C1 segment of cervical spinal cord (tissue), 14 donors: ENCODE measurements around the gene MZT2A.
"Not testable (repeated sequence)": the region's sequence is repeated elsewhere in the genome, so short reads cannot be mapped to it uniquely, and the experiment has no call there.

Experiments
- DNase-seq, 14 donors: peaks; one replicate each; lab custom pipeline; 2025; lab: John Stamatoyannopoulos, UW

MZT2A gene

GRCh38 chr2:131492015-131492417 is at the start of gene MZT2A:
Gene MZT2A (minus strand): TSS chr2:131492397. CDS start chr2:131492376, 21 bp downstream.
- peak in 1 of 14 donors; percentile 18 for DNase-seq

DNA sequence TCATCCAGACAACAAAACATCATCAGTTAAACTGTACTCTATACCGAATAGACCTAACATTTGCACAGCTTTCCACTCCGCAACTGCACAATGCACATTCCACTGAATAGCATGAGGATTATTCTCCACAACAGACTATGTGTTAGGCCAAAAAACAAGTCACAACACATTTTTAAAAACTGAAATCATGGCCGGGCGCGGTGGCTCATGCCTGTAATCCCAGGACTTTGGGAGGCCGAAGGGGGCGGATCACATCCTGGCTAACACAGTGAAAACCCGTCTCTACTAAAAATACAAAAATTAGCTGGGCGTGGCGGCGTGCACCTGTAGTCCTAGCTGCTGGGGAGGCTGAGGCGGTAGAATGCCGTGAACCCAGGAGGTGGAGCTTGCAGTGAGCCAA is 46.7 kb upstream of the MZT2A start:
- not testable (repeated sequence) for DNase-seq

GRCh38 chr2:131536841-131537240 is 44.6 kb upstream of the MZT2A start:
- not testable (repeated sequence) for DNase-seq

- not testable (repeated sequence) for DNase-seq
Observed at GRCh38 chr2:131535951-131536826, 44.0 kb upstream of the MZT2A start.

- DNase-seq, result no peak
Observed at GRCh38 chr2:131535526-131535925, 43.3 kb upstream of the MZT2A start.

DNA sequence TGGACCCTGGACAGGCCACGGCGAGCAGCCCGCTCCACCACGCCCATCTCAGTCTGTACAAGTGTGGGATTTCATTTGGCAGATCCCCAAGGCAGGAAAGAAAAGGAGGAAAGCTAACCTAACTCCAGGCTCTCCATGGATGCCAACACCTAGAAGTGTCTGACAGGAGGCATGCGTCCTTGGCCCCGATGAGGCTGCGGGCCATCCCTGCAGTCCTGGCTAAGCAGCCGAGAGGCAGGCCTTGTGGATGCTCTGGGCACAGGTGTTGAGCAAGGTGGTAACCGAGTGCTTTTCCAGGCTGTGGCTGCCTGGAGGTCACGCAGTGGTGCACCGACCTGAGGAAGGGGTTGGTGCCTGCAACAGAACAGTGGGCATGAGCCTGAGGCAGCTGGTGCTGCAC is 42.8 kb upstream of the MZT2A start:
- DNase-seq, result not testable (repeated sequence)

GRCh38 chr2:131534317-131534672 is 42.1 kb upstream of the MZT2A start:
- not testable (repeated sequence) for DNase-seq

GRCh38 chr2:131533609-131534316 is 41.6 kb upstream of the MZT2A start:
- not testable (repeated sequence) for DNase-seq

DNA sequence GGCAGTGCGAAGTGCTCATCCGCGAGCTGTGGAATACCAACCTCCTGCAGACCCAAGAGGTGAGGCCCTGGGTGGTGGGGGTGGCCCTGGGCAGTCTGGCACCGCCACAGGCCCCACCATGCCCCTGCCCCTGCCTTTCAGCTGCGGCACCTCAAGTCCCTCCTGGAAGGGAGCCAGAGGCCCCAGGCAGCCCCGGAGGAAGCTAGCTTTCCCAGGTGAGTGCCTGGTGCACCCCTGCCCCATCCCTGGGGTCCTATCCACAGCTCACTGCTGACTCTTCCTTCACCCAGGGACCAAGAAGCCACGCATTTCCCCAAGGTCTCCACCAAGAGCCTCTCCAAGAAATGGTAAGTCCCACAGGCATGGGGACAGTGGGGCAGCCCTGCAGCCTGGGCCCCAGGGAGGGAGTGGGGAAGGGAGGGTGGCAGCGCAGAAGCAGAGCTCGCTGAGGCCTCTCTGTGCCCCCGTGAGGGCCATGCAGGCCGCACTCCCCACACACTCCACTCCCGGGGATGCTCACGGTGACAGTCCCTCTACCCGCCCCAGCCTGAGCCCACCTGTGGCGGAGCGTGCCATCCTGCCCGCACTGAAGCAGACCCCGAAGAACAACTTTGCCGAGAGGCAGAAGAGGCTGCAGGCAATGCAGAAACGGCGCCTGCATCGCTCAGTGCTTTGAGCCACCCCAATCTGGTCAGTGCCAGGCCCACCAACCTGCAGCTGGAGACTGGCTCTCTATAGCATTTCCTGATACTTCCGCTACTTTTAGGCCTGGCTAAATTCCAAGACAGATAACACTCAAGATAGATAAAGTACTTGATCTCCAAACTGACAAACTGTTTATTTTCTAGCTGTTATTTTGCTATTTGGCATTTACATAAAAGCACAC is 40.8 kb upstream of the MZT2A start:
- DNase-seq, result not testable (repeated sequence)

DNA sequence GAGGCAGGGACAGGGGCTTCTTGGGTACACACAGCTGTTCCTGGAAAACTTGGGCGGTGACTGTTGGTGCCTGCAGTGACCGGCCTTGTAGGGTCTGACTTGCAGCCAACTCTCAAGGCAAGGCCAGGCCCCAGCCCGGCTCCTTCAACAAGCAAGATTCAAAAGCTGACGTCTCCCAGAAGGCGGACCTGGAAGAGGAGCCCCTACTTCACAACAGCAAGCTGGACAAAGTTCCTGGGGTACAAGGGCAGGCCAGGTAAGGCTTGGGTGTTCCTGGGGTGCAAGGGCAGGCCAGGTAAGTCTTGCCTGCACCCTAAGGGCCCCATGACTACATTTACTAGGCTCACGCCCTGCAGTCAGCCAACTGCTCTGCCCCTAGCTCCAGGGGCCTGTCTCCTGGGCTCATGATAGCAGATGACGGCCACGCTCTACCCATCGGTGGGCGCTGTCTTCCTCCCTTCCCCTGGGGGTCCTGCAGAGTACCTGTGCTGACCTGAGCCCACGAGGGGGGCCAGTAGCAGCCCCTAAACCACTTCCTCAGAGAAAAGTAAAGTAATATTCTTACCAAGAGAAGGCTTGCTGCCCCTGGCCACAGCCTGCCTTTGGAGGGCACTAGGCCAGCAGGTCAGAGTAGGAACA is 39.5 kb upstream of the MZT2A start:
- DNase-seq, result not testable (repeated sequence)

DNA sequence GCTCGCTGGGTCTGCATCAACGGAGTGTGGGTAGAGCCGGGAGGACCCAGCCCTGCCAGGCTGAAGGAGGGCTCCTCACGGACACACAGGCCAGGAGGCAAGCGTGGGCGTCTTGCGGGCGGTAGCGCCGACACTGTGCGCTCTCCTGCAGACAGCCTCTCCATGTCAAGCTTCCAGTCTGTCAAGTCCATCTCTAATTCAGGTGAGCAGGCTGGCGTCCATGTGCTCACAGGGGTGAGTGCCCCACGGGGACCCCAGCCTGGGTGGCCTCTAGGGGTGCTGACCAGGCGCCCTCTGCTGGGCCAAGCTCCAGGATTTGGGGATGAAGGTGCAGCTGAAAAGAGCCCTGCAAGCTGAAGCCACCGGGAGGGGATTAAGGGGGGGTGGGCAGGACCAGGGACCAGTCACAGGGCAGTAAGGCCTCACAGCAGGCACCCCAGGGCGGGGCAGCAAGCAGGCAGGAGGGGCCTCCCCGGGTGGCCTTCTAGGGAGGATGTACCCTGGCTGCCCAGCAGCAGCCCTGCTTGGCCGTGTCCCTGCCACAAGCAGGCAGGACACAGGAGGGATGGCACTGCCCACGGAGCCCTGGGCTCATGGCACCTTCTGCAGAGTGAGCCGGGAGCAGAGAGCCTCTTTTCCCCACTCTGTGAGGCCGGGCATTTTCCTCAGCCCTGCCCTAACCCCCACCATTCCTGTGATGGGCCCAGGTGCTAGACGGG is 38.6 kb upstream of the MZT2A start:
- DNase-seq, result not testable (repeated sequence)

GRCh38 chr2:131529864-131530445 is 37.8 kb upstream of the MZT2A start:
- not testable (repeated sequence) for DNase-seq

DNA sequence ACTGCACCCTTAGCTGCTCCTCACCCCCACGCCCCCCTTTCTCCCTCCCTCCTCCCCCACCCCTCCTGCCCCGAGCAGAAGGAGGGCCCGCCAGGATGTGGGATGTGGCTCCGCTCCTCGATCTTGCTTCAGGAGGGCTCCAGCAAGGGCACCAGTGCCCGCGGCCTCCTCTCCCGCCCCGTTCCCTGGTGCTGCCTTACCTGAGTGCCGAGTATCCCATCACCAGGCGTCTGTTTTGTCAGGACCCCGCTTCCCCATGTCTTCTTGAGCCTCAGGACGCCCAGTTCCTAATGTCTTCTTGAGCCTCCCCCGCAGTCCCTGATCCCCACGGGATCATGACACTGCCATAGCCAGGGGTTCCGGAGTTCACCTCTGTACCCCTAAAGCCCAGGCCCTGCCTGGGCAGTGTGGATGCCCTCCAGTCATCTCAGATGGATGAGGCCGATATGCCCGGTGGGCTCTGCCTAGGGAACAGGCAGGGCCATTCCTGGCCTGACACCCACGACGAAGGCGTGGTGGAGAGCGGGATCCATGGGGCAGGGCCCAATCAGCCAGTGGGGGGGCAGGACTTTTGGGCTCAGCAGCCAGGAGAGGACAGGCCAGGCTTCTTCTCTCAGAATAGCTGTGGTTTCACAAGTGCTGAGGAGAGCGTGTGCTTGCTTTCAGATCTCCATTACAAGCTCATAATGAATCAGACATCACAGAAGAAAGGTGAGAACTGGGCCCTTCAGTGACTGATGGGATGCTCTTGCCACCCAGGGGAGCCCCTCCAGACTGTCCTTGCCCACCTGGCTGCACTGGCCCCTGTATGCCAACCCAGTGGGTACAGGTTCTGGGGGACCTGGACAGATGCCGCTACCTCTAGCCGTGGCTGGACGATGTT is 37.0 kb upstream of the MZT2A start:
- not testable (repeated sequence) for DNase-seq

DNA sequence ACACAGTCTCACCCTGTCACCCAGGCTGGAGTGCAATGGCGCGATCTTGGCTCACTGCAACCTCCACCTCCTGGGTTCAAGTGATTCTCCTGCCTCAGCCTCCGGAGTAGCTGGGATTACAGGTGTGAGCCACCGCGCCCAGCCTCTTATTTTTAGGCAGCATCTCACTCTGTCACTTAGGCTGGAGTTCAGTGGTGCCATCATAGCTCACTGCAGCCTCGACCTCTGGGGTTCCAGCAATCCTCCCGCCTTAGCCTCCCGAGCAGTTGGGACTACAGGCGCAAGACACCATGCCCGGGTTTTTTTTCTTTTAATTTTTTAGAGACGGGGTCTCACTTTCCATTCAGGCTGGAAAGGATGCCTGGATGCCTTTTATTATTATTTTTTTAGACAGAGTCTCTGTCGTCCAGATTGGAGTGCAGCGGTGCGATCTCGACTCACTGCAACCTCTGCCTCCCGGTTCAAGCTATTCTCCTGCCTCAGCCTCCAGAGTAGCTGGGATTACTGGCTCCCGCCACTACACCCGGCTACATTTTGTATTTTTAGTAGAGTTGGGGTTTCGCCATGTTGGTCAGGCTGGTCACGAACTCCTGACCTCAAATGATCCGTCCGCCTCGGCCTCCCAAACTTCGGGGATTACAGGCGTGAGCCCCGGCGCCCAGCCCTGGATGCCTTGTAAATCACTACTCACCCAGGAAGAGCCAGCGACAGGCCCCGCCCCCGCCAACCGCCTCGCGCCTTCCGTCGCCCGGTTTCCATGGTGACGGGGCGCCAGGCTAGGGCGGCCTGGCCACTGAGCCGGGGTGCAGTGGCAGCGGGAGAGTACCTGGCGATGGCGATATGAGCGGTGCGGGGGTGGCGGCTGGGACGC is 35.2 kb upstream of the MZT2A start, which contains the start of gene CCDC74A:
Gene CCDC74A, plus strand, starts transcription at position 758 of the 871 bp plus-strand sequence. Its CDS starts 83 bp downstream, at position 841.
- DNase-seq, result peak in 8 of 14 donors; percentile 10 to 44 (median 26)

GRCh38 chr2:131525256-131525655 is 33.1 kb upstream of the MZT2A start:
- not testable (repeated sequence) for DNase-seq

DNA sequence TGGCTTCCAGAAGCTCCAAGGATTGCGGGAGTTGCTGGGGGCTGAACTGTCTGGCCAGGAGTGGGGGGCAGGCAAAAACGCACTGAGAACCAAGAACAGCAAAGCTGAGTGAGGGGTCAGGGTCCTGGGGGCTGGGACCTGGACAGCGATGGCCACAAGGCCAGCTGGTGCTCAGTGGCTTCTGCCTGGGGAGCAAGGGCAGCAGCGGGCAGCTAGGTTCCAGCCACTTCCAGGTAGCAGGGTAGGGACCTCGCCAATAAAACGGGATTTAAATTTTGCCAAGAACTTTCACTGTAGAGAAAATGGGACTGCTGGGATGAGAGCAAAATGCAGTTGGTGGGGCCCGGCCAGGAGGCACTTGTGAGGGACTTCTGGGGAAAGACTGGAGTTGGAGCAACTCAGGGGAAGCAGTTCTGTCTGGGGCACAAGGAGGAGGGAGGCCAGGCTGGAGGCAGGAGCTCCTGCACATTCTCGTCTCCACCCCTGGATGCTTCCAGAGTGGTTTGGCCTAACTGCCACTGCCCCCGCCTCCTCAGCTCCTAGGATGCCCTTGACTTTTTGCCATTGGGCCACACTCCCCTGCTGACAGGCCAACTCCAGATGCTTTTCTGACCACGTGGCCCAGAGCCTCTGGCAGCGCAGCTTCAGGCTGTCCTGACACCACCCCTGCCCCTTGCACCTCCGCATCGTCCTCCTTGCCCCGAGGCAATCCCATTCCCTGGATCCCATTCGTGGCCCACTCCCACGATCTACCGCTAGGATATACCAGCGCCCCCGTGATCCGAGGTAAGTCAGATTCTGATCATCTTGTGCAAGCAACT is 30.0 kb upstream of the MZT2A start:
- peak in 1 of 14 donors; percentile 8 for DNase-seq

- DNase-seq, result not testable (repeated sequence)
Observed at GRCh38 chr2:131521524-131521923, 29.3 kb upstream of the MZT2A start.
